ENCODE data around the gene HOXA4. TPM values are rescaled to one million over a fixed set of nuclear protein-coding genes. Genes with fewer than 3 reads are reported as not detected.

The HOXA4 gene
- total RNA-seq, 1 donor from 2014 or later: 0.79 TPM

DNA sequence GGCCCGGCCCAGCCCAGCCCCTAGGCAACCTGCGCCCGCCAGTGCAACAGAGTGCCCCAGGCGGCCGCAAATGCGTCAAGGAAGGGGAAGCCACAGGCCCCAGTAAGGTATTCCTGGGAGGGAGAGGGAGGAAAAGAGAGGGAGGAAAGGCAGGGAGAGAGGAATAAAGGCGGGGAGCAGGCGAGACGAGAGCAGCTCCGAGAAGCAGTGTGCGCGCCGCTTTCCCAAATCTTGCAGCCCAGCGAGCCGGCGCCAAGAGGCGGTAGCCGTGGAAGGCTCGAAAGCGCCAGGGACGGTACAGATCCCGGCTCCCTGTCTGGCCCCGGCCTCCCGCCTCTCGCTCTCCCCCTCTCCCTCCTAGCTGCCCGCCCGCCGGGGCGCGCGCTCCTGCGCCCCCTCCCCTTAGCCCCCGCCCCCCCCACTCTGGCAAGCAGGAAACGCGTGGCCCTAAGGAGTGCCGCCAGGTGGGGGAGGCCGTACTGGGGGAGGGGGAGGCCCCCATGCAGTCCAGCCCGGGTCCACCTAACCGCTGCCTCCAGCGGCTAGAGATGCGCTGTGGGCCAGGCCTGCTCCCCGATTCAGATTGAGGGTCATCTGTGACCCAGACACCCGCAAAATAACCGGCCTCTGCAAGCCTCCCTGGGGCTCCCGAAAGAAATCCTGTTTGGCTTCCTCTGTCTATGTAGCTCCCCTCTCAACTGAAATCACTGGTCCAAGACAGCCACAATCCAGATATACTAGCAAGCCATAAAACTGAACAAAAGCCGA is 39.3 kb upstream of the HOXA4 start:
- DNase-seq (ENCODE audit: low read depth in 2 of 2): no peak

DNA sequence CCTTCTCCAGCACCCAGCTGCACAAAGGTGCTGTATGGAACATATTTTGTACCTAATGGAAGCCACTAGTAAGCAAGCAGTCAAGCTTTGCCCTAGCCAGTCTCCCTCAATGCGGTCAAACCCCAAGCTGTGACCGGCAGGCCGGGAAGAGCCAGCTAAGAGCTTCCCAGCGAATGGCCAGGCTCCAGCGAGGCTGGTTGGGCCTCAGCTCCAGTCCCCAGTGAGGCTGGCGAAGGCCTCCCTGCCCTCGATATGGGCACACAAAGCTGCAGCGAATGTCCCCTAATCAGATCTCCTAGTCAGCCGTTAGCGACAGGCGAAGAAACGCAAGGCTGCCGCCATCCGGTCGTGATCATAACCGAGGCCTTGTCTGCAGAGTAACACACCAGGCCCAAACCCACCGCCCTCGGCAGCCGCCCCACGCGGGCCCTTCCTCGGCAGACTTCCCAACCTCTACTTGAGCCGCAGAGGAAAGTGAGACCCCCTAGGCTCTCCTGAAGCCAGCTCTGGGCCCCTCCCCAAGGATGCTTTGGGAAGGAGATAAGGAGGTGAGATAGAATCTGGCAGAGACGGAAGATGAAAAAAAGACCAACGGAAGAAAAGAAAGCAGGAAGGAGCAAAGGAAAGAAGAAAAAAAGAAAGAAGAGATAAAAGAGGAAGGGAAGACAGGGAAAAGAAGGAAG is 37.8 kb upstream of the HOXA4 start:
- no peak for DNase-seq (ENCODE audit: low read depth in 2 of 2)

DNA sequence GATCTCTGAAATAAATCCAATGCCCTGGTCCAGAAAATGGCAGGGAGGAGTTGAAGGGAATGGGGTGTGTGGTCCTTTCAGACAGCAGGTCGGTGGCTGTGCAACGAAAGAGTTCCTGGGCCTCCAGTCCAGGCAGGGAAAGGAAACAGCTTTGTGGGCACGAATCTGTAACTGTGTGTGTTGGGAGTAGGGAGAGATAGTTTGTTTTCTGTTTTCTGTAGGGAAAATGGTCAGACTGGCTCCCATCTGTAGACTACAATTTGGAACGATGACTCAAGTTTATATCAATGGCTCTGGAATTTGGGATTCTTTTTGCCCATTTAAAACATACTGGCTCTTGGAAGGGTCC is 37.3 kb upstream of the HOXA4 start:
- DNase-seq (ENCODE audit: low read depth in 2 of 2): no peak

- DNase-seq (ENCODE audit: low read depth in 2 of 2): no peak
Measured at GRCh38 chr7:27166531-27167505, 36.3 kb upstream of the HOXA4 start.

DNA sequence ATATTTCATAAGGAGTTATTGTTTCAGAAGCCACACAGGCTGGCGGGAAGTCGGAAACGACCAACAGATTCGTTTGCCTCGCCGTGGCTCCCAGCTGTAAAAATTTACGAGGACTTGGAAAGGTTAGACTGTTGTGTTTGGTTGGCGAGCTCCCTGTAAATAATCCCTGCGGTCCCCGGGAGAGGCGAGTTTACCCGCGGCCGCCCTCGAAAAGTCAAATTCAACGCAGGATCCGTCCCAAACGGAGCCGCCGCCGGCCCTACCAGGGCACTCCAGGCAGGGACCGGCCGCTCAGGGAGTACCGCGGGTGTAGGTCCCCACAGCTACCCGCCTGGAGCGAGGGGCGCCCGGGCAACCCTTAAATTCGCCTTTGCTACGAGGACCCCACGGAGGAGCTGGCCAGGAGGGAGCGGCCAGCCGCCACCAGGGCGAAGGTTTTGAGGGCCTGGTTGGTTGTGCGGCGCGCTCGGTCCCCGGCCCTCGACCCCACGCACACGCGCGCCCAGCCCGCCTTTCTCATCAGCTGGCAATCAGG is 35.5 kb upstream of the HOXA4 start:
- DNase-seq (ENCODE audit: low read depth in 2 of 2): no peak

GRCh38 chr7:27165089-27165995 is 34.8 kb upstream of the HOXA4 start, which contains the start of gene HOXA9:
HOXA9 (minus strand) TSS chr7:27165537; CDS start chr7:27165457, 80 bp downstream.
- peak; percentile 89 to 97 for DNase-seq (ENCODE audit: low read depth in 2 of 2)

- DNase-seq (ENCODE audit: low read depth in 2 of 2): no peak
Measured at GRCh38 chr7:27164367-27165088, 34.0 kb upstream of the HOXA4 start.

GRCh38 chr7:27164045-27164366 is 33.4 kb upstream of the HOXA4 start:
- no peak for DNase-seq (ENCODE audit: low read depth in 2 of 2)

GRCh38 chr7:27163288-27164044 is 32.9 kb upstream of the HOXA4 start:
- no peak for DNase-seq (ENCODE audit: low read depth in 2 of 2)

GRCh38 chr7:27162561-27163287 is 32.2 kb upstream of the HOXA4 start:
- no peak for DNase-seq (ENCODE audit: low read depth in 2 of 2)

- no peak for DNase-seq (ENCODE audit: low read depth in 2 of 2)
Measured at GRCh38 chr7:27161721-27162560, 31.4 kb upstream of the HOXA4 start.

DNA sequence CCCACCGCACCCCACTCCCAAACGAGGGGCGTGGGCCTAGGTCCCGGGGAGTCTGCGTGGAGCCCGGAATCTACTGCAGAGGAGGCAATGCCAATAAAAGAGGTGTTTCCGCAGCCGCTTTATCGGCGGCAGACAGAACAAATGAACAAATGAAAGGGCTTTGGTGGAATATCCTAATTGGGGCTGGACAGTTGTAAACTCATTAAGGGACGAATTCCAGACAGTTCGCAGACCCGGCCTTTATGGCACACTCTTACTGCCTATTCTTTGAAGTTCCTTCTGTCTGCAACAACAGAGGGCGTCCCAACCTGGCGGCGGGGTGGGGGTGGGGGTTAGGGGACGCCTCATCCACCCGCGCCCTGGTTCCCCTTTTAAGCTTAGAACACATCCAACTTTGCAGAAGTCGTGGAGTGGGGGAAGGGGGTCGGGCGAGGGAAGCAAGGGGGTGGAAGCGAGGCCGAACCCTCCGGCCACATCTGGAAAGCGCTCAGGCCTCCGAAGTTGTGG is 30.7 kb upstream of the HOXA4 start:
- no peak for DNase-seq (ENCODE audit: low read depth in 2 of 2)

- peak; percentile 90 for DNase-seq (ENCODE audit: low read depth in 2 of 2)
Measured at GRCh38 chr7:27160546-27161213, 30.1 kb upstream of the HOXA4 start.

GRCh38 chr7:27160145-27160545 is 29.6 kb upstream of the HOXA4 start:
- DNase-seq (ENCODE audit: low read depth in 2 of 2): no peak

DNA sequence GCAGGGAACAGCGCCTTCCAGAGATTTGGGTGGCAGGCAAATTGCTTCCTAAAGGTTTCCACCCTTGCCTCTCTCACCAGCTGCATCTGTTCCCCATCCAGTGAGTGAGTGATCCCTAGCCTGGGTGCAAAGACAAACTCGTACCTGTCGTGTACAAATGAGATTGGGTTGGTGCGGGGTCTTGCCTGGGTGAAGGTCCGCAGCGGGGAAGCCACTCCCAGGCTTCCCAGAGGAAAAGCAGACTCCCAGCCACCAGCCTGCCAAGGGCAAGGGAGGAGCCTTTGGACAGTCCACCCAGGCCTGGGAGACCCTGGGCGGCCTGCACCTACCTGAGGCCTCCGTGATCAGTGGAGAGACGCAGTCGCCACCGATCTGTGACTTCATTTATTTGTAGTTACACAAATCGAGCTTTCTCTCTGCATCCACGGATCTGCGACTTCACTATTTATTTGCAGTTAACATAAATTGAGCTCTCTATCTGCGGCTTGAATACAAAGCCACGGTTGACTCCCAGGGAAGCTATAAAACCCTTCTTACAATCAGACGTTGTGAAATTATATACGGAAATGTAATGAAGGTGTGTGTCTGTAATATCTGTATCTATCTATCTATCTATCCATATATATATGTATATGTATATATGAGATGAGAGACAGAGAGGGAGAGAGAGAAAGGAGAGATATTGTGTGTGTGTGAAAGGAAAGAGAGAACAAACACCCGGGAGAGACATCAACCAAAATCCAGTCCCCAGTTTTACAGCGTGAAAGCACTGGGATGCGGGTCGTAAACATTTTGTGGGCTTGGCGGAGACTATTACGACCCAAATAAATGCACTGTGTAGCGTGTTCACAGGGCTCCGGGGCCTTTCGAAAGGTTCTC is 28.9 kb upstream of the HOXA4 start:
- no peak for DNase-seq (ENCODE audit: low read depth in 2 of 2)
